NCI-H446 (cell line): ENCODE results near the gene PCDHGC5.

Source experiments
- DNase-seq, 2 experiments: peaks; one replicate each; lab custom pipeline; 2025; lab: John Stamatoyannopoulos, UW

PCDHGC5 gene

GRCh38 chr5:141488591-141489561 is at the start of gene PCDHGC5:
Gene PCDHGC5, plus strand, starts transcription at chr5:141489081. Its CDS starts 160 bp downstream, at chr5:141489241.
- peak in 1 of 2 experiments; percentile 4 for DNase-seq

GRCh38 chr5:141439411-141440141 is 49.3 kb upstream of the PCDHGC5 start:
- no peak for DNase-seq

GRCh38 chr5:141440341-141440740 is 48.5 kb upstream of the PCDHGC5 start:
- no peak for DNase-seq

GRCh38 chr5:141441571-141442170 is 47.2 kb upstream of the PCDHGC5 start:
- no peak for DNase-seq

GRCh38 chr5:141465351-141465750 is 23.5 kb upstream of the PCDHGC5 start:
- no peak for DNase-seq

- peak; percentile 69 to 93 for DNase-seq
These were observed 13.2 kb upstream of the PCDHGC5 start, which contains the start of gene PCDHGC3 for GRCh38 chr5:141475625-141476131. Gene PCDHGC3, plus strand, starts transcription at chr5:141475966. Its CDS starts 151 bp downstream, at chr5:141476117.

- no peak for DNase-seq
These were observed 12.6 kb upstream of the PCDHGC5 start for GRCh38 chr5:141476132-141476911.

GRCh38 chr5:141477044-141477575 is 11.8 kb upstream of the PCDHGC5 start:
- DNase-seq: no peak

GRCh38 chr5:141477815-141478214 is 11.1 kb upstream of the PCDHGC5 start:
- DNase-seq: no peak

- DNase-seq: no peak
These were observed 10.4 kb upstream of the PCDHGC5 start for GRCh38 chr5:141478321-141478945.

- no peak for DNase-seq
These were observed 9.1 kb upstream of the PCDHGC5 start for GRCh38 chr5:141479776-141480175.

GRCh38 chr5:141483902-141484301 is 5.0 kb upstream of the PCDHGC5 start:
- no peak for DNase-seq

GRCh38 chr5:141484310-141484640 is 4.6 kb upstream of the PCDHGC5 start:
- no peak for DNase-seq

- DNase-seq: no peak
These were observed 4.1 kb upstream of the PCDHGC5 start, which contains the start of gene PCDHGC4 for GRCh38 chr5:141484641-141485311. Gene PCDHGC4, plus strand, starts transcription at chr5:141485030. Its CDS starts 144 bp downstream, at chr5:141485174.

- DNase-seq: no peak
These were observed 3.4 kb upstream of the PCDHGC5 start for GRCh38 chr5:141485321-141486055.

- no peak for DNase-seq
These were observed 2.8 kb upstream of the PCDHGC5 start for GRCh38 chr5:141486091-141486490.

GRCh38 chr5:141487131-141487530 is 1.8 kb upstream of the PCDHGC5 start:
- DNase-seq: no peak

GRCh38 chr5:141489841-141490240 is 960 bp downstream of the PCDHGC5 start:
- DNase-seq: no peak

- no peak for DNase-seq
These were observed 1.4 kb downstream of the PCDHGC5 start for GRCh38 chr5:141490271-141490670.
